HEK293 (cell line): ENCODE data around the gene MLLT6.
A peak's percentile ranks its signal among the peaks of the same experiment; 100 is the strongest.

ENCODE experiments used
- CTCF ChIA-PET: fragments of 350-600 bp; formaldehyde crosslinking; extraction: SDS; loops from one replicate; lab custom pipeline; 2021; ENCODE audit warnings: antibody characterized with exemption; lab: Yijun Ruan, JAX
- POLR2A ChIA-PET: fragments of 300-600 bp; formaldehyde crosslinking; extraction: SDS; loops from one replicate; lab custom pipeline; 2020; ENCODE audit warnings: antibody characterized with exemption, inconsistent platforms; lab: Yijun Ruan, JAX
- H3K27ac ChIP-seq: fragments of 200-500 bp; sonication (Bioruptor generic); 2 replicates; pipeline ENCODE4 v1.5.1; 2014; ENCODE audit warnings: low read depth, low read length, control low read depth, inconsistent platforms; ENCODE audit errors: extremely low read depth
- H3K36me3 ChIP-seq, 2 experiments: fragments of 200-500 bp in 1 of 2; sonication (Bioruptor generic) in 1 of 2; 1 replicate in 1 of 2; 2 replicates in 1 of 2; pipeline ENCODE4 v1.5.1; 2014 to 2017; ENCODE audit warnings: inconsistent platforms in 2 of 2, low read length in 2 of 2; ENCODE audit not compliant: control insufficient read depth in 2 of 2, insufficient read depth in 1 of 2
- H3K4me1 ChIP-seq: fragments of 200-500 bp; sonication (Bioruptor generic); 2 replicates; pipeline ENCODE4 v1.5.1; 2014; ENCODE audit warnings: mild to moderate bottlenecking, low read length, inconsistent platforms; ENCODE audit not compliant: control insufficient read depth, insufficient read depth
- H3K4me3 ChIP-seq: 2 replicates; pipeline ENCODE4 v1.5.1; 2011; ENCODE audit warnings: low read depth, mild to moderate bottlenecking, control low read depth, low read length, moderate library complexity
- H3K9me3 ChIP-seq: fragments of 200-500 bp; sonication (Bioruptor generic); 2 replicates; pipeline ENCODE4 v1.5.1; 2014; ENCODE audit warnings: low read depth, low read length, inconsistent platforms; ENCODE audit not compliant: control insufficient read depth, insufficient read depth
- EGR2 ChIP-seq: fragments of 450-650 bp; formaldehyde crosslinking; IDR thresholded peaks from 2 replicates; pipeline ENCODE4 v1.5.1; 2016; ENCODE audit warnings: low read depth, missing biosample characterization, missing genetic modification characterization
- OSR2 ChIP-seq: fragments of 450-650 bp; formaldehyde crosslinking; IDR thresholded peaks from 2 replicates; pipeline ENCODE4 v1.5.1; 2016; ENCODE audit warnings: missing biosample characterization, missing genetic modification characterization
- PATZ1 ChIP-seq: fragments of 450-650 bp; formaldehyde crosslinking; IDR thresholded peaks from 2 replicates; pipeline ENCODE4 v1.5.1; 2016; ENCODE audit warnings: missing biosample characterization, missing genetic modification characterization
- PRDM1 ChIP-seq: fragments of 450-650 bp; formaldehyde crosslinking; IDR thresholded peaks from 2 replicates; pipeline ENCODE4; 2016; ENCODE audit warnings: missing biosample characterization, missing genetic modification characterization
- ZBTB48 ChIP-seq: fragments of 450-650 bp; formaldehyde crosslinking; IDR thresholded peaks from 2 replicates; pipeline ENCODE4 v1.5.1; 2016; ENCODE audit warnings: missing biosample characterization, missing genetic modification characterization
- ZBTB49 ChIP-seq: fragments of 450-650 bp; formaldehyde crosslinking; IDR thresholded peaks from 2 replicates; pipeline ENCODE4 v1.5.1; 2016; ENCODE audit warnings: missing biosample characterization, missing genetic modification characterization, low read depth
- ZEB2 ChIP-seq: fragments of 450-650 bp; formaldehyde crosslinking; IDR thresholded peaks from 2 replicates; pipeline ENCODE4 v1.5.1; 2016; ENCODE audit warnings: missing biosample characterization, missing genetic modification characterization
- ZFHX2 ChIP-seq: fragments of 450-650 bp; formaldehyde crosslinking; conservative IDR thresholded peaks from 2 replicates; pipeline ENCODE4 v1.5.1; 2016; ENCODE audit warnings: missing biosample characterization, missing genetic modification characterization
- ZNF146 ChIP-seq: fragments of 450-650 bp; formaldehyde crosslinking; IDR thresholded peaks from 2 replicates; pipeline ENCODE4 v1.5.1; 2016; ENCODE audit warnings: missing biosample characterization, missing genetic modification characterization
- ZNF18 ChIP-seq: fragments of 450-650 bp; formaldehyde crosslinking; IDR thresholded peaks from 2 replicates; pipeline ENCODE4 v1.5.1; 2016; ENCODE audit warnings: missing biosample characterization, missing genetic modification characterization
- ZNF223 ChIP-seq: fragments of 450-650 bp; formaldehyde crosslinking; IDR thresholded peaks from 2 replicates; pipeline ENCODE4 v1.5.1; 2016; ENCODE audit warnings: missing biosample characterization, missing genetic modification characterization
- ZNF311 ChIP-seq: fragments of 450-650 bp; formaldehyde crosslinking; IDR thresholded peaks from 2 replicates; pipeline ENCODE4 v1.5.1; 2017; ENCODE audit warnings: missing biosample characterization, missing genetic modification characterization, borderline replicate concordance
- ZNF341 ChIP-seq: fragments of 450-650 bp; formaldehyde crosslinking; IDR thresholded peaks from 2 replicates; pipeline ENCODE4; 2016; ENCODE audit warnings: low read depth, missing biosample characterization, missing genetic modification characterization
- ZNF423 ChIP-seq: fragments of 450-650 bp; formaldehyde crosslinking; IDR thresholded peaks from 2 replicates; pipeline ENCODE4 v1.5.1; 2016; ENCODE audit warnings: missing biosample characterization, missing genetic modification characterization
- ZNF514 ChIP-seq: fragments of 450-650 bp; formaldehyde crosslinking; IDR thresholded peaks from 2 replicates; pipeline ENCODE4 v1.5.1; 2016; ENCODE audit warnings: missing biosample characterization, missing genetic modification characterization
- ZNF518A ChIP-seq: fragments of 450-650 bp; formaldehyde crosslinking; conservative IDR thresholded peaks from 2 replicates; pipeline ENCODE4 v1.5.1; 2016; ENCODE audit warnings: low read depth, missing biosample characterization, missing genetic modification characterization
- ZNF548 ChIP-seq: fragments of 450-650 bp; formaldehyde crosslinking; IDR thresholded peaks from 2 replicates; pipeline ENCODE4 v1.5.1; 2016; ENCODE audit warnings: missing biosample characterization, missing genetic modification characterization
- ZNF580 ChIP-seq: fragments of 450-650 bp; formaldehyde crosslinking; IDR thresholded peaks from 2 replicates; pipeline ENCODE4 v1.5.1; 2016; ENCODE audit warnings: missing biosample characterization, missing genetic modification characterization
- ZNF596 ChIP-seq: fragments of 450-650 bp; IDR thresholded peaks from 2 replicates; pipeline ENCODE4 v1.5.0; 2018; ENCODE audit warnings: missing biosample characterization, mild to moderate bottlenecking, missing genetic modification characterization, moderate library complexity
- ZNF600 ChIP-seq: fragments of 450-650 bp; formaldehyde crosslinking; IDR thresholded peaks from 2 replicates; pipeline ENCODE4 v1.5.1; 2016; ENCODE audit warnings: missing biosample characterization, missing genetic modification characterization
- ZNF610 ChIP-seq: fragments of 450-650 bp; formaldehyde crosslinking; IDR thresholded peaks from 2 replicates; pipeline ENCODE4 v1.5.1; 2016; ENCODE audit warnings: missing biosample characterization, missing genetic modification characterization, borderline replicate concordance
- ZNF670 ChIP-seq: fragments of 450-650 bp; formaldehyde crosslinking; IDR thresholded peaks from 2 replicates; pipeline ENCODE4 v1.5.1; 2016; ENCODE audit warnings: missing biosample characterization, missing genetic modification characterization, low read depth
- ZNF747 ChIP-seq: fragments of 450-650 bp; formaldehyde crosslinking; IDR thresholded peaks from 2 replicates; pipeline ENCODE4 v1.5.1; 2016; ENCODE audit warnings: missing biosample characterization, missing genetic modification characterization

Gene MLLT6

GRCh38 chr17:38727736-38728135, 22.7 kb downstream of the MLLT6 start:
- Histone ChIP-seq H3K4me1 (peaks cover 5% of the 10 kb centered on the region), H3K27ac (no peak overlapping the region), H3K36me3 (peaks cover 6 to 34% of the 10 kb centered on the region in 2 experiments), H3K9me3 (no peaks in the 10 kb centered on the region), H3K4me3 (no peak overlapping the region)
- TF ChIP-seq ZNF580 (tag by site-specific recombination): no peak
- TF ChIP-seq ZNF610 (tag by site-specific recombination): no peak
- TF ChIP-seq ZEB2: no peak
- POLR2A ChIA-PET: interaction anchor here (0.9 to 3.5 kb wide), 5 partner anchors 9 to 24 kb away, joined by 3 to 23 read pairs (median 5); partner anchors contain the start of gene PSMB3
- CTCF ChIA-PET: interaction anchor here (0.6 to 2.8 kb wide), 6 partner anchors 9 to 71 kb away, joined by 3 to 14 read pairs (median 5); no protein-coding TSS in a partner anchor

- H3K4me3 ChIP-seq: no peak overlapping the region
- no peaks in the 10 kb centered on the region for H3K9me3 ChIP-seq
- ChIA-PET POLR2A (interaction anchor here (0.6 to 3.5 kb wide), 10 partner anchors 8 to 68 kb away, joined by 3 to 23 read pairs (median 4); partner anchors contain the start of gene PSMB3), CTCF (interaction anchor here (0.6 to 2.8 kb wide), 8 partner anchors 10 to 71 kb away, joined by 3 to 14 read pairs (median 4); no protein-coding TSS in a partner anchor)
- H3K27ac ChIP-seq: no peak overlapping the region
- H3K4me1 ChIP-seq: peaks cover 5% of the 10 kb centered on the region
- peaks cover 10 to 36% of the 10 kb centered on the region in 2 experiments for H3K36me3 ChIP-seq
- no peak for TF ChIP-seq PRDM1 (tag by site-specific recombination)
- no peak for TF ChIP-seq ZBTB49 (tag by site-specific recombination)
- peak; percentile 63 for TF ChIP-seq ZBTB48
- TF ChIP-seq OSR2: no peak
- TF ChIP-seq ZNF596 (tag by site-specific recombination): no peak
- no peak for TF ChIP-seq ZNF670 (tag by site-specific recombination)
- peak; percentile 96 for TF ChIP-seq ZFHX2
- TF ChIP-seq ZNF146 (tag by site-specific recombination): no peak
- no peak for TF ChIP-seq ZNF518A (tag by site-specific recombination)
- TF ChIP-seq ZNF514 (tag by site-specific recombination): no peak
- TF ChIP-seq EGR2 (tag by site-specific recombination): peak; percentile 91
- no peak for TF ChIP-seq ZNF341 (tag by site-specific recombination)
- TF ChIP-seq ZNF311 (tag by site-specific recombination): no peak
- TF ChIP-seq ZNF223 (tag by site-specific recombination): no peak
- TF ChIP-seq ZNF423: no peak
- no peak for TF ChIP-seq ZNF548 (tag by site-specific recombination)
- TF ChIP-seq ZNF600 (tag by site-specific recombination): peak; percentile 49; the same call in 1 of the 2 replicates
- no peak for TF ChIP-seq ZNF747 (tag by site-specific recombination)
- peak; percentile 95 for TF ChIP-seq ZNF18 (tag by site-specific recombination)
- peak; percentile 26; the same call in 1 of the 2 replicates for TF ChIP-seq PATZ1 (tag by site-specific recombination)
These were observed 23.3 kb downstream of the MLLT6 start for GRCh38 chr17:38728290-38728831.
